RCC 7860 (cell line): ENCODE results near the gene ITLN2.
"Not testable (repeated sequence)": the region's sequence is repeated elsewhere in the genome, so short reads cannot be mapped to it uniquely, and the experiment has no call there.

Experiments used
- DNase-seq: peaks from one replicate; pipeline ENCODE4 v3.0.0-alpha.2; 2015; ENCODE audit warnings: low spot score
- FAIRE-seq: peaks from 2 replicates; lab custom pipeline; 2012; peaks lifted over from hg19 to GRCh38; lab: Jason Lieb, UNC

ITLN2 gene

GRCh38 chr1:160956966-160957365 is 2.4 kb upstream of the ITLN2 start:
- FAIRE-seq (no peak), DNase-seq (no peak)

GRCh38 chr1:160953030-160953429 is 1.6 kb downstream of the ITLN2 start:
- DNase-seq = no peak
- no peak for FAIRE-seq

- DNase-seq (no peak), FAIRE-seq (no peak)
Measured at GRCh38 chr1:160952129-160952510, 2.5 kb downstream of the ITLN2 start.

GRCh38 chr1:160951443-160952128 is 3.0 kb downstream of the ITLN2 start:
- DNase-seq (peak; percentile 14), FAIRE-seq (no peak)

- DNase-seq (no peak), FAIRE-seq (no peak)
Measured at GRCh38 chr1:160950657-160951056, 4.0 kb downstream of the ITLN2 start.

- FAIRE-seq (no peak), DNase-seq (no peak)
Measured at GRCh38 chr1:160949881-160950280, 4.7 kb downstream of the ITLN2 start.

- FAIRE-seq (peak; percentile 57), DNase-seq (peak; percentile 16)
Measured at GRCh38 chr1:160949216-160949880, 5.3 kb downstream of the ITLN2 start.

- not testable (repeated sequence) for DNase-seq, FAIRE-seq
Measured at GRCh38 chr1:160947174-160947759, 7.3 kb downstream of the ITLN2 start.

- DNase-seq, FAIRE-seq: not testable (repeated sequence)
Measured at GRCh38 chr1:160945881-160946280, 8.7 kb downstream of the ITLN2 start.

GRCh38 chr1:160945079-160945478 is 9.5 kb downstream of the ITLN2 start:
- FAIRE-seq (no peak), DNase-seq (no peak)

GRCh38 chr1:160942926-160943325 is 11.7 kb downstream of the ITLN2 start:
- DNase-seq = no peak
- no peak for FAIRE-seq

- FAIRE-seq, DNase-seq: not testable (repeated sequence)
Measured at GRCh38 chr1:160936666-160937065, 17.9 kb downstream of the ITLN2 start.

GRCh38 chr1:160935527-160936258 is 18.9 kb downstream of the ITLN2 start:
- no peak for DNase-seq
- FAIRE-seq = no peak

- FAIRE-seq, DNase-seq: not testable (repeated sequence)
Measured at GRCh38 chr1:160933305-160933704, 21.3 kb downstream of the ITLN2 start.

- no peak for FAIRE-seq
- no peak for DNase-seq
Measured at GRCh38 chr1:160925652-160926244, 28.9 kb downstream of the ITLN2 start.

GRCh38 chr1:160924791-160925651 is 29.6 kb downstream of the ITLN2 start:
- DNase-seq (no peak), FAIRE-seq (no peak)

GRCh38 chr1:160916666-160917065 is 37.9 kb downstream of the ITLN2 start:
- no peak for DNase-seq
- FAIRE-seq = no peak

- DNase-seq, FAIRE-seq: not testable (repeated sequence)
Measured at GRCh38 chr1:160913229-160913628, 41.4 kb downstream of the ITLN2 start.

GRCh38 chr1:160911925-160912324 is 42.7 kb downstream of the ITLN2 start:
- no peak for FAIRE-seq

GRCh38 chr1:160911441-160911840 is 43.2 kb downstream of the ITLN2 start:
- no peak for DNase-seq
- FAIRE-seq = no peak

More at GRCh38 chr1:160911925-160912324, 42.7 kb downstream of the ITLN2 start:
- DNase-seq = no peak
